GM18508 (cell line): ENCODE results near the gene RHOT2.
A peak's percentile ranks its signal among the peaks of the same experiment; 100 is the strongest.
"Not testable (repeated sequence)": the region's sequence is repeated elsewhere in the genome, so short reads cannot be mapped to it uniquely, and the experiment has no call there.

Experiments
- ATAC-seq: cut with Tn5 transposase; IDR thresholded peaks from one replicate; pipeline ENCODE4 v1.9.1; 2021; ENCODE audit warnings: moderate number of reproducible peaks; ENCODE audit not compliant: insufficient read depth, unreplicated experiment

The RHOT2 gene

GRCh38 chr16:678858-679813, 11.2 kb downstream of the RHOT2 start:
- no peak for ATAC-seq

- ATAC-seq = no peak
Measured at GRCh38 chr16:679814-680624, 12.1 kb downstream of the RHOT2 start, which contains the start of gene STUB1. Gene STUB1, plus strand, starts transcription at chr16:680410. Its CDS starts 116 bp downstream, at chr16:680526.

- ATAC-seq = no peak
Measured at GRCh38 chr16:680625-680945, 12.7 kb downstream of the RHOT2 start.

GRCh38 chr16:680967-681745, 13.2 kb downstream of the RHOT2 start:
- no peak for ATAC-seq

GRCh38 chr16:681746-682427, 14.0 kb downstream of the RHOT2 start:
- no peak for ATAC-seq

- ATAC-seq = no peak
Measured at GRCh38 chr16:682493-683395, 14.8 kb downstream of the RHOT2 start.

- ATAC-seq = no peak
Measured at GRCh38 chr16:683396-684070, 15.6 kb downstream of the RHOT2 start.

- peak; percentile 52 for ATAC-seq
Measured at GRCh38 chr16:684071-684794, 16.3 kb downstream of the RHOT2 start, which contains the start of gene JMJD8. Gene JMJD8, minus strand, starts transcription at chr16:684334. Its CDS starts 15 bp downstream, at chr16:684319.

- no peak for ATAC-seq
Measured at GRCh38 chr16:684961-685696, 17.2 kb downstream of the RHOT2 start.

- ATAC-seq = no peak
Measured at GRCh38 chr16:685967-686366, 18.0 kb downstream of the RHOT2 start.

- no peak for ATAC-seq
Measured at GRCh38 chr16:686459-687260, 18.7 kb downstream of the RHOT2 start.

- ATAC-seq = no peak
Measured at GRCh38 chr16:687499-687898, 19.6 kb downstream of the RHOT2 start.

GRCh38 chr16:689175-689897, 21.4 kb downstream of the RHOT2 start:
- ATAC-seq = no peak

GRCh38 chr16:691242-691641, 23.3 kb downstream of the RHOT2 start:
- ATAC-seq = not testable (repeated sequence)

- ATAC-seq = no peak
Measured at GRCh38 chr16:692356-693108, 24.6 kb downstream of the RHOT2 start.
